Muscle layer of colon (tissue), 2 donors: ENCODE measurements around the gene CENPI.

Source experiments
- H3K27ac ChIP-seq: one replicate; pipeline ENCODE4 v1.7.0; 2013; ENCODE audit warnings: low read depth, mild to moderate bottlenecking, low read length, moderate library complexity
- H3K27me3 ChIP-seq, 2 donors: one replicate each; pipeline ENCODE4 v1.7.0; 2013; ENCODE audit warnings: low read length in 2 of 2, mild to moderate bottlenecking in 2 of 2; ENCODE audit not compliant: insufficient read depth in 2 of 2, control insufficient read depth in 1 of 2
- H3K36me3 ChIP-seq: one replicate; pipeline ENCODE4 v1.7.0; 2013; ENCODE audit warnings: mild to moderate bottlenecking, low read length; ENCODE audit not compliant: insufficient read depth
- H3K4me1 ChIP-seq: one replicate; pipeline ENCODE4 v1.7.0; 2013; ENCODE audit warnings: mild to moderate bottlenecking, low read length; ENCODE audit not compliant: insufficient read depth
- H3K4me3 ChIP-seq, 2 donors: one replicate each; pipeline ENCODE4 v1.7.0; 2013; ENCODE audit warnings: low read length in 2 of 2, low read depth in 1 of 2, mild to moderate bottlenecking in 1 of 2, moderate library complexity in 1 of 2
- H3K9ac ChIP-seq: one replicate; pipeline ENCODE4 v1.7.0; 2013; ENCODE audit warnings: low read length
- H3K9me3 ChIP-seq: one replicate; pipeline ENCODE4 v1.7.0; 2013; ENCODE audit warnings: mild to moderate bottlenecking, low read length
- donor health status: abdominal sarcoma.
- donor health status: Adenocarcinoma of cecum.

CENPI gene

DNA sequence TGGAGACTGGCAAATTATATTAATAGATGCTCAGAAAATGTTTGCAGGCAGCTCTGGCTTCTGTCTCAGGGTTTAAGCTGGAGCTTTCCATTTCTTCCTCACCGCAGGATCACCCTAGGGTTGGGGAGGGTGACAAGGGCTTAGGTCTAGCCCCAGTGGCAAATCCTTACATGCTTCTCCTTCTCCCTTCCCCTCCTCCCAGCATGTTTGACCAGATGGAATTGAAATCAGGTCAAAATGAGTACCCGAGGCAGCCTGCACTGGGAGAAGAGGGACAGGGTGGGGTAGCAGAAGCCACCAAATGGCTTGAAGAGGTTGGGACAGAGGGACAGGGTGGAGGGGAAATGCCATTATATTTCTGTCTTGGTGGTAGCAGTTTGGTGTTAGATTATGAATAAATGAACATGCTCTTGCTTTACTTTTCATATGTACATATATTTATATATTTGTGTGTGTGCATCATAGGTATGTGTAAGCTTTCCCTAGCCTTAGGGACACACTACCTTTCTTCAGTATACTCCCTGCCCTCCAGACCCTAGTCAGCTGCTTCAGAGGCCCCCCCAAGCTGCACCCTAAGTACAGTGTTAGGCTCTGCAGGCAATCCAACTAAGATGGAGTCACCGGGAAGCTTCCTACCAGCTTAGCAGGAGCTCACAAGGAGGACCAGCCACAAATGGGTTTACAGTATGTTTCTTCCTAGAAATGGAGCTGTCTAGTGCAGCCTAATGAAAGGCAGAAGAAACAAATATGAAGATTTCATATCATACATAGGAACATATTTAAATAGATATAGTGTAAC lies 17.5 kb upstream of the CENPI start:
- Histone ChIP-seq H3K27me3 (peaks cover 0 to 6% of the 10 kb centered on the region in 2 donors), H3K9ac (no peak overlapping the region), H3K27ac (peak overlapping the region; percentile 21), H3K4me3 (peak overlapping the region; percentile 3 to 75), H3K36me3 (no peaks in the 10 kb centered on the region), H3K9me3 (no peaks in the 10 kb centered on the region), H3K4me1 (no peaks in the 10 kb centered on the region)

DNA sequence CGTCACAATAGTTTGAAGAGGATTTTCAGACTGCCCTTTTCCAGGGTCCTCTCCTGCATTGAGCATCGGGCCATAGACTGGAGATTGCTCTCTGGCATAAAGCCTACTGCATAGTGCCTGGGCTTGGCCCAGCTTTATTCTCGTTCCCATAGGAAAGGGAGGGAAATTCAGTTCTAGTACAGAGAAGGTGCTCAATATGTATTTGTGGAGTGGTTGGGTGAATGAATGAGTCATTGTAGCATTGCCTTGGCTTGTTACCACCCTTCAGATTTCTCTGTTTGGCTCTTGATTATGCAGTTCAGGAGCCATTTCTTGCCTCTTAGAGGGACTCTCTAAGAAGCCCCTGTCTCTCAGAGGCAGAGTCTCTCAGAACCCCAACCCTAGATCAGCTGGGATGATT lies 16.8 kb upstream of the CENPI start:
- H3K9me3 ChIP-seq: no peaks in the 10 kb centered on the region
- H3K27ac ChIP-seq: no peak overlapping the region
- peaks cover 0 to 6% of the 10 kb centered on the region in 2 donors for H3K27me3 ChIP-seq
- no peak overlapping the region for H3K9ac ChIP-seq
- peak overlapping the region in 1 of 2 donors; percentile 75 for H3K4me3 ChIP-seq
- no peaks in the 10 kb centered on the region for H3K4me1 ChIP-seq
- H3K36me3 ChIP-seq: no peaks in the 10 kb centered on the region

DNA sequence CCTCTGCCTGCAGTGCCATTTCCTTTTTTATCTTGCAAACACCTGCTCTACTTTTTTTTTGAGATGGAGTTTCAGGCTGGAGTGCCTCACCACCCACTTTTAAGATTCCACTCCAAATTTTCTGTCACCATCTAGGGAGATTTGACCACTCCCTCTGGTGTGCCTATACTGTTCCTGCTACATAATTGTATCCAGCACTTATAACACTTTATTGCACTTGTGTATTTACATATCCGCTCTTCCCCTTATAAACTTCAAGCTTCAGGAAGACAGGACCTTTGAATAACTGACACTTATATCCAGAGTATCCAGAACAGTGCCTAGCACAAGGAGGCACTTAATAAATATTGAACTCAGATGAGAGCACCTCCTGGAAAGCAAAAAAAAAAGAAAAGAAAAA lies 6.2 kb upstream of the CENPI start:
- Histone ChIP-seq H3K9me3 (no peaks in the 10 kb centered on the region), H3K27ac (no peak overlapping the region), H3K4me3 (no peak overlapping the region), H3K36me3 (no peaks in the 10 kb centered on the region), H3K9ac (no peak overlapping the region), H3K4me1 (no peaks in the 10 kb centered on the region), H3K27me3 (no peaks in the 10 kb centered on the region)

DNA sequence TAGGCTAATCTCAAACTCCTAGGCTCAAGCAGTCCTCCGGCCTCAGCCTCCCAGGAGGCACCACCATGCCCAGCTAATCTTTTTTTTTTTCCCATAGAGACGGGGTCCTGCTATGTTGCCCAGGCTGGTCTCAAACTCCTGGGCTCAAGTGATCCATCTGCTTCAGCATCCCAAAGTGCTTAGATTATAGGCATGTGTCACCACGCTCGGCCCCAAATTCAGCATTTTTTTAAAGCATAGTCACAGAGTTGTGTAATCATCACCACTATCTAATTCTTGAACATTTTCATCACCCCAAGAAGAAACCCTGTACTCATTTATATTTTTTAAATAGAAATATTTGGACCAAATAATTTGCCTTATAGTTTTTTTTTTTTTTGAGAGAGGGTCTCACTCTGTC lies 10.3 kb downstream of the CENPI start:
- no peak overlapping the region for H3K27ac ChIP-seq

DNA sequence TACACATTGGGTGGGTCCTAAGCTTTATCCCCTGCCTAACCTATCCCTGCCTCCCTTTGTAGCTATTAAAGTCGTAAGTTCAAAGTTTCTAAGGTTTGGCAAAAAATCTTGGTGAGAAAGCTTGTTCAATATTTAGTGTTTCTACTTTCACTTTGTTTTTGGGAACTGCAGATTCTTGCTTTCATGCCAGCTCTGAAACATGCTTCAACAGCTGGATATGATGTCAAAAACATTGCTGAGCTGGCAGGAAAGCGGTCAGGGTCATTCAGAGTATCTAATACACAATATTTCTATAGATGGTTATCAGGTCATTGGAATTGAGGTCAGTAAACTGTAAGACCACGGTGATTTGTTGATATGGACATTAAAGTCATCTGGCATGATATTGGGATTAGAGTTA lies 19.7 kb downstream of the CENPI start:
- Histone ChIP-seq H3K9ac (no peak overlapping the region), H3K27ac (no peak overlapping the region), H3K4me3 (no peak overlapping the region), H3K9me3 (no peaks in the 10 kb centered on the region), H3K36me3 (no peaks in the 10 kb centered on the region), H3K4me1 (no peaks in the 10 kb centered on the region), H3K27me3 (peaks cover 0 to 4% of the 10 kb centered on the region in 2 donors)

More for the DNA sequence above, 10.3 kb downstream of the CENPI start:
- Histone ChIP-seq H3K9me3 (no peaks in the 10 kb centered on the region), H3K9ac (no peak overlapping the region), H3K4me1 (no peaks in the 10 kb centered on the region), H3K36me3 (no peaks in the 10 kb centered on the region), H3K27me3 (no peaks in the 10 kb centered on the region), H3K4me3 (no peak overlapping the region)

DNA sequence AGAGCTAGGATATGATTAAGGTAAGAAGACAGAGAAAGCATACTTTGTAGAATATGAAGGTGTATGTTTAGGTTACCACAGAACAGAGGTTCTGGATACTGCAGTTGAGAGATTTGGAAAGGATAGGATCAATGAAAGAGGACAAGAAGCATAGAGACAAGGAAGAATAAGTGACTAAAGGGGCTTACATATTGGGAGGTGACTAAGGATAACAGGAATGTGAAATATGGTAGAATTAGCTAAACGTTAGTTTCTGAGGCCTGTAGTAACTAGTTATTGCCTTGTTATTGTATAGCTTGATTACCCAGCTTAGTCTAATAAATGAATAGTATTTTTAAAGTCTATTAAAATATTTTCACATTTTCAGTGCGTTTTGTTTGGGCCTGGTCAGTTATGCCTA lies 38.2 kb downstream of the CENPI start:
- H3K4me3 ChIP-seq: no peak overlapping the region
- no peaks in the 10 kb centered on the region for H3K36me3 ChIP-seq
- no peak overlapping the region for H3K27ac ChIP-seq
- H3K9me3 ChIP-seq: no peaks in the 10 kb centered on the region
- H3K9ac ChIP-seq: no peak overlapping the region
- H3K27me3 ChIP-seq: no peaks in the 10 kb centered on the region
- no peaks in the 10 kb centered on the region for H3K4me1 ChIP-seq
